Mesenchymal stem cell (in vitro differentiated cells and primary cell): ENCODE data around the gene SLC24A4.
A peak's percentile ranks its signal among the peaks of the same experiment; 100 is the strongest.

Experiments
- DNase-seq: peaks from one replicate; pipeline ENCODE4 v3.0.0-alpha.2; 2013
- H2AFZ ChIP-seq: one replicate; pipeline ENCODE4 v1.6.1; 2013; ENCODE audit warnings: low read depth, mild to moderate bottlenecking, control low read depth, inconsistent platforms, low read length, moderate library complexity
- H2AK5ac ChIP-seq: 2 replicates; pipeline ENCODE4 v1.6.1; 2013; ENCODE audit warnings: low read length, moderate library complexity, mild to moderate bottlenecking, inconsistent platforms; ENCODE audit not compliant: severe bottlenecking
- H2BK120ac ChIP-seq: one replicate; pipeline ENCODE4 v1.6.1; 2013; ENCODE audit warnings: low read depth, mild to moderate bottlenecking, inconsistent platforms, low read length, moderate library complexity
- H2BK12ac ChIP-seq, 2 experiments: one replicate each; pipeline ENCODE4 v1.6.1; 2013; ENCODE audit warnings: inconsistent platforms in 2 of 2, low read length in 2 of 2, mild to moderate bottlenecking in 2 of 2, moderate library complexity in 2 of 2, control low read depth in 1 of 2
- H2BK15ac ChIP-seq: one replicate; pipeline ENCODE4 v1.6.1; 2013; ENCODE audit warnings: mild to moderate bottlenecking, low read depth, inconsistent platforms; ENCODE audit not compliant: poor library complexity, severe bottlenecking
- H2BK5ac ChIP-seq: 2 replicates; pipeline ENCODE4 v1.6.1; 2013; ENCODE audit warnings: low read depth, mild to moderate bottlenecking, low read length, control low read depth, inconsistent platforms; ENCODE audit not compliant: poor library complexity, severe bottlenecking
- H3K14ac ChIP-seq, 2 experiments: one replicate each; pipeline ENCODE4 v1.6.1; 2013; ENCODE audit warnings: inconsistent platforms in 2 of 2, low read length in 2 of 2, control low read depth in 1 of 2, mild to moderate bottlenecking in 1 of 2, moderate library complexity in 1 of 2
- H3K18ac ChIP-seq, 2 experiments: one replicate each; pipeline ENCODE4 v1.6.1; 2013; ENCODE audit warnings: inconsistent platforms in 2 of 2, low read length in 2 of 2, control low read depth in 1 of 2, low read depth in 1 of 2, mild to moderate bottlenecking in 1 of 2
- H3K23ac ChIP-seq, 2 experiments: one replicate each; pipeline ENCODE4 v1.6.1; 2013; ENCODE audit warnings: inconsistent platforms in 2 of 2, low read length in 2 of 2, mild to moderate bottlenecking in 2 of 2, moderate library complexity in 2 of 2, control low read depth in 1 of 2
- H3K27ac ChIP-seq: 2 replicates; pipeline ENCODE4 v1.5.1; 2013; ENCODE audit warnings: mild to moderate bottlenecking, moderate library complexity, low read length, control low read depth, inconsistent platforms; ENCODE audit not compliant: poor library complexity, severe bottlenecking
- H3K27me3 ChIP-seq, 2 experiments: 2 replicates each; pipeline versions ENCODE4 v1.6.1 to v1.7.0; 2013; ENCODE audit warnings: low read length in 2 of 2, mild to moderate bottlenecking in 2 of 2, moderate library complexity in 2 of 2, control low read depth in 1 of 2, inconsistent platforms in 1 of 2; ENCODE audit not compliant: control insufficient read depth in 1 of 2, insufficient read depth in 1 of 2
- H3K36me3 ChIP-seq, 2 experiments: 2 replicates each; pipeline versions ENCODE4 v1.6.1 to v1.7.0; 2013; ENCODE audit warnings: low read length in 2 of 2, control low read depth in 1 of 2, inconsistent platforms in 1 of 2, low read depth in 1 of 2, mild to moderate bottlenecking in 1 of 2; ENCODE audit not compliant: insufficient read depth in 2 of 2, control insufficient read depth in 1 of 2
- H3K4ac ChIP-seq, 2 experiments: one replicate each; pipeline ENCODE4 v1.6.1; 2013; ENCODE audit warnings: inconsistent platforms in 2 of 2, low read length in 2 of 2, mild to moderate bottlenecking in 2 of 2, moderate library complexity in 2 of 2, control low read depth in 1 of 2, low read depth in 1 of 2
- H3K4me1 ChIP-seq: 2 replicates; pipeline ENCODE4 v1.6.1; 2013; ENCODE audit warnings: low read depth, low read length, control low read depth; ENCODE audit not compliant: control insufficient read depth, insufficient read depth
- H3K4me2 ChIP-seq: 2 replicates; pipeline ENCODE4 v1.6.1; 2013; ENCODE audit warnings: low read length, mild to moderate bottlenecking, inconsistent platforms; ENCODE audit not compliant: poor library complexity, severe bottlenecking
- H3K4me3 ChIP-seq, 2 experiments: 2 replicates each; pipeline versions ENCODE4 v1.5.1 to v1.7.0; 2013; ENCODE audit warnings: low read length in 2 of 2, mild to moderate bottlenecking in 2 of 2, control low read depth in 1 of 2, low read depth in 1 of 2; ENCODE audit not compliant: insufficient read depth in 1 of 2
- H3K79me1 ChIP-seq: replicated peaks from 2 replicates; pipeline ENCODE4 v1.6.1; 2013; ENCODE audit warnings: mild to moderate bottlenecking, control low read depth, low read length, inconsistent platforms; ENCODE audit not compliant: poor library complexity, severe bottlenecking
- H3K9ac ChIP-seq: 2 replicates; pipeline ENCODE4 v1.7.0; 2013; ENCODE audit warnings: mild to moderate bottlenecking, low read length, moderate library complexity
- H3K9me3 ChIP-seq: 2 replicates; pipeline ENCODE4 v1.7.0; 2013; ENCODE audit warnings: mild to moderate bottlenecking, low read length; ENCODE audit not compliant: control insufficient read depth
- H4K8ac ChIP-seq: one replicate; pipeline ENCODE4 v1.6.1; 2013; ENCODE audit warnings: inconsistent platforms, mild to moderate bottlenecking, low read length, moderate library complexity
- H4K91ac ChIP-seq: one replicate; pipeline ENCODE4 v1.6.1; 2013; ENCODE audit warnings: mild to moderate bottlenecking, low read length, inconsistent platforms
- WGBS: methylation state at CpG from one replicate; pipeline ENCODE4 v1.1.7; 2013; ENCODE audit warnings: mixed read lengths; 5-methylcytosine and 5-hydroxymethylcytosine counted together

Gene SLC24A4

GRCh38 chr14:92409043-92409442 is 86.1 kb downstream of the SLC24A4 start:
- no peaks in the 10 kb centered on the region for H3K79me1 ChIP-seq
- H2BK120ac ChIP-seq, result peak overlapping the region; percentile 67
- H3K4me2 ChIP-seq, result no peak overlapping the region
- H3K4me1 ChIP-seq, result no peaks in the 10 kb centered on the region
- peak overlapping the region; percentile 29 for H2AFZ ChIP-seq
- H2BK15ac ChIP-seq, result peak overlapping the region; percentile 46
- H3K18ac ChIP-seq, result peak overlapping the region; percentile 67 to 70
- no peaks in the 10 kb centered on the region for H3K9me3 ChIP-seq
- peak overlapping the region; percentile 43 to 79 for H3K4ac ChIP-seq
- H2BK12ac ChIP-seq, result peak overlapping the region; percentile 49 to 78
- H3K9ac ChIP-seq, result peak overlapping the region; percentile 56
- H3K27ac ChIP-seq, result no peak overlapping the region
- no peak overlapping the region for H2AK5ac ChIP-seq
- H4K8ac ChIP-seq, result peak overlapping the region; percentile 83
- peak overlapping the region in 1 of 2 experiments; percentile 61 for H3K14ac ChIP-seq
- WGBS, result 84% methylated on average over 6 of the region's 6 CpGs
- peak; percentile 37 for DNase-seq
- H4K91ac ChIP-seq, result peak overlapping the region; percentile 89
- H3K23ac ChIP-seq, result no peak overlapping the region
- H3K4me3 ChIP-seq, result no peak overlapping the region
- peaks cover 3 to 12% of the 10 kb centered on the region in 2 experiments for H3K27me3 ChIP-seq
- no peak overlapping the region for H2BK5ac ChIP-seq
- H3K36me3 ChIP-seq, result no peaks in the 10 kb centered on the region

- no peak overlapping the region for H3K14ac ChIP-seq
- no peak overlapping the region for H2BK12ac ChIP-seq
- no peaks in the 10 kb centered on the region for H3K9me3 ChIP-seq
- H3K18ac ChIP-seq, result no peak overlapping the region
- H4K91ac ChIP-seq, result no peak overlapping the region
- no peak overlapping the region for H3K4ac ChIP-seq
- no peaks in the 10 kb centered on the region for H3K4me1 ChIP-seq
- H3K4me3 ChIP-seq, result no peak overlapping the region
- no peak overlapping the region for H2BK5ac ChIP-seq
- no peak overlapping the region for H2AK5ac ChIP-seq
- H3K9ac ChIP-seq, result no peak overlapping the region
- H4K8ac ChIP-seq, result no peak overlapping the region
- no peak overlapping the region for H3K23ac ChIP-seq
- H3K27me3 ChIP-seq, result peaks cover 3 to 12% of the 10 kb centered on the region in 2 experiments
- H2AFZ ChIP-seq, result no peak overlapping the region
- H3K36me3 ChIP-seq, result no peaks in the 10 kb centered on the region
- H2BK120ac ChIP-seq, result no peak overlapping the region
- no peak overlapping the region for H3K4me2 ChIP-seq
- DNase-seq, result no peak
- H2BK15ac ChIP-seq, result no peak overlapping the region
- H3K79me1 ChIP-seq, result no peaks in the 10 kb centered on the region
- no peak overlapping the region for H3K27ac ChIP-seq
- WGBS, result 76% methylated on average over 4 of the region's 4 CpGs
Measured at GRCh38 chr14:92411135-92411534, 88.2 kb downstream of the SLC24A4 start.

DNA sequence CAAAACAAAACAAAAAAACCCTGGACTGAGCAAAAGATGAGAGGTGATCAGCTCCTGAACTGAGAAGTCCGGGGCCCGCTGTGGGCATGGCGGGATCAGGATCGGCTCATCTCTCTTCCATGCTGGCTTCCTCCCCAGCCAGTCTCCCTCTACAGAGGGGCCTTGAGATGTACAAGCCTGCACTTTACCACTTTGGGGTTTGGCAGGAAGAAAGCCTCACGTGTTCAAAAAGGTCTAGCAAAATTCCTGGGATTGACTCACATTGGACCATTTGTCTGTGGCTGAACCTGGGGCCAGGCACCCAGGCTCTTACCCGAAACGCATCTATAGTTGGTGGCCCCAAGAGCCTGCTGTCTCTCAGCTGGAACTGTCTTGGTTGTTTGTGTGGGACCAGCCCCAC is 89.0 kb downstream of the SLC24A4 start:
- Histone ChIP-seq H2BK15ac (no peak overlapping the region), H2AK5ac (no peak overlapping the region), H3K4me3 (no peak overlapping the region), H3K4me2 (no peak overlapping the region), H3K79me1 (no peaks in the 10 kb centered on the region), H2BK120ac (no peak overlapping the region), H4K8ac (no peak overlapping the region), H3K9me3 (no peaks in the 10 kb centered on the region), H2BK5ac (no peak overlapping the region), H3K9ac (no peak overlapping the region), H3K18ac (no peak overlapping the region), H3K27ac (no peak overlapping the region), H3K27me3 (peaks cover 3 to 12% of the 10 kb centered on the region in 2 experiments), H3K4me1 (no peaks in the 10 kb centered on the region), H3K4ac (no peak overlapping the region), H3K14ac (no peak overlapping the region), H2BK12ac (no peak overlapping the region), H2AFZ (no peak overlapping the region), H4K91ac (no peak overlapping the region), H3K23ac (no peak overlapping the region), H3K36me3 (no peaks in the 10 kb centered on the region)
- DNase-seq, result no peak
- WGBS, result 81% methylated on average over 7 of the region's 7 CpGs

DNA sequence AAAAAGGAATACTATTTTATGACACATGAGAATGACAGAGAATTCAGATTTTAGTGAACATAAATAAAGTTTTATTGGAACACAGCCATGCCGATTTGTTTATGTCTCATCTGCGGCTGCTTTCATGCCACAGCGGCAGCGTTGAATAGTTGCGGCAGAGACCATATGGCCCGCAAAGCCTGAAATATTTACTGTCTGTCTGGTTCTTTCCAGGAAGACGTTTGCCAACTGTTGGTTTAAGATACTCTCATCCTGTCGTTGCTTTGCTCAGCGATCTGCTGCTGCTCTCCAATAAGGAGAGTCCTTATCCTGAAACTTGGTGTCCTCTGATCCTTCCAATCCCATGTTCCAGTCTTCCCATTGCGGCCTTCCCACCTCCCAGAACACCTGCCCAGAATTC is 89.9 kb downstream of the SLC24A4 start:
- Histone ChIP-seq H3K18ac (no peak overlapping the region), H2BK120ac (no peak overlapping the region), H2BK12ac (no peak overlapping the region), H3K23ac (no peak overlapping the region), H3K36me3 (no peaks in the 10 kb centered on the region), H3K27me3 (peaks cover 3 to 12% of the 10 kb centered on the region in 2 experiments), H4K8ac (peak overlapping the region; percentile 51), H2AFZ (no peak overlapping the region), H3K4ac (no peak overlapping the region), H3K4me1 (no peaks in the 10 kb centered on the region), H2BK5ac (no peak overlapping the region), H3K27ac (no peak overlapping the region), H3K9me3 (no peaks in the 10 kb centered on the region), H3K79me1 (no peaks in the 10 kb centered on the region), H2AK5ac (no peak overlapping the region), H4K91ac (no peak overlapping the region), H3K14ac (no peak overlapping the region), H2BK15ac (no peak overlapping the region), H3K4me2 (no peak overlapping the region), H3K4me3 (no peak overlapping the region), H3K9ac (no peak overlapping the region)
- WGBS, result 75% methylated on average over 10 of the region's 10 CpGs
- peak; percentile 62 for DNase-seq
